ENCODE measurements around the gene REXO1. TPM values are rescaled to one million over a fixed set of nuclear protein-coding genes. Genes with fewer than 3 reads are reported as not detected.

REXO1 gene
- total and polyA plus RNA-seq, 2 of the 13 experiments (the other 11 are each of a cell fraction or from before 2014, with no cell fraction given) = 5.0 to 11.2 TPM

- TF ChIP-seq ARID3A (IDR thresholded peaks at IDR 0.05; ENCODE audit: low read depth, low read length) = no peak
- TF ChIP-seq ELF3 (CRISPR knock-in tag; IDR thresholded peaks at IDR 0.05) = peak; percentile 24; the same call in 1 of the 2 replicates
- no peak for TF ChIP-seq SALL2 (CRISPR knock-in tag; IDR thresholded peaks at IDR 0.05)
- no peak for TF ChIP-seq AHDC1 (CRISPR knock-in tag; IDR thresholded peaks at IDR 0.05; ENCODE audit: borderline replicate concordance)
- TF ChIP-seq ZFP91 (CRISPR knock-in tag; IDR thresholded peaks at IDR 0.05; ENCODE audit: borderline replicate concordance) = no peak
- TF ChIP-seq ELF1 (CRISPR knock-in tag; IDR thresholded peaks at IDR 0.05) = 0 out of 2 replicates have a peak, but pooled peaks have one; percentile 30
- no peak for TF ChIP-seq XBP1 (CRISPR knock-in tag; IDR thresholded peaks at IDR 0.05)
- no peak for TF ChIP-seq MLX (CRISPR knock-in tag; IDR thresholded peaks at IDR 0.05)
- TF ChIP-seq JDP2 (CRISPR knock-in tag; IDR thresholded peaks at IDR 0.05; ENCODE audit: borderline replicate concordance) = no peak
- no peak for TF ChIP-seq ZNF160 (CRISPR knock-in tag; IDR thresholded peaks at IDR 0.05)
- no peak for TF ChIP-seq PLSCR1 (CRISPR knock-in tag; IDR thresholded peaks at IDR 0.05; ENCODE audit: borderline replicate concordance)
- TF ChIP-seq TBL1XR1 (IDR thresholded peaks at IDR 0.05; ENCODE audit: borderline replicate concordance, low read length, partially characterized antibody) = no peak
Measured at GRCh38 chr19:1840541-1841115, 7.7 kb downstream of the REXO1 start (continued).

All from HepG2 (cell line).